Vagina (tissue), 2 donors: Measurements from ENCODE around the gene NALCN.

Experiments used
- POLR2A ChIP-seq, 2 donors: fragments of 450-650 bp; IDR thresholded peaks; one replicate each; pipeline ENCODE4 v1.6.1; 2017; ENCODE audit warnings: antibody characterized with exemption in 2 of 2, mild to moderate bottlenecking in 2 of 2, moderate library complexity in 2 of 2
- POLR2AphosphoS5 ChIP-seq, 2 donors: sonication (generic); formaldehyde crosslinking; IDR thresholded peaks; one replicate each; pipeline ENCODE4 v1.9.0; 2017; ENCODE audit warnings: antibody characterized with exemption in 2 of 2, mild to moderate bottlenecking in 2 of 2, low read depth in 1 of 2; ENCODE audit not compliant: insufficient read depth in 1 of 2
- TF ChIP-seq, protein P1 (sequence below), 3 experiments: fragments of 450-650 bp in 2 of 3; fragments of 200-600 bp in 1 of 3; sonication (generic) in 1 of 3; IDR thresholded peaks; one replicate each; pipeline ENCODE4 v1.5.1; 2017 to 2019; ENCODE audit warnings: antibody characterized with exemption in 3 of 3, mild to moderate bottlenecking in 2 of 3, moderate library complexity in 2 of 3

DNA sequence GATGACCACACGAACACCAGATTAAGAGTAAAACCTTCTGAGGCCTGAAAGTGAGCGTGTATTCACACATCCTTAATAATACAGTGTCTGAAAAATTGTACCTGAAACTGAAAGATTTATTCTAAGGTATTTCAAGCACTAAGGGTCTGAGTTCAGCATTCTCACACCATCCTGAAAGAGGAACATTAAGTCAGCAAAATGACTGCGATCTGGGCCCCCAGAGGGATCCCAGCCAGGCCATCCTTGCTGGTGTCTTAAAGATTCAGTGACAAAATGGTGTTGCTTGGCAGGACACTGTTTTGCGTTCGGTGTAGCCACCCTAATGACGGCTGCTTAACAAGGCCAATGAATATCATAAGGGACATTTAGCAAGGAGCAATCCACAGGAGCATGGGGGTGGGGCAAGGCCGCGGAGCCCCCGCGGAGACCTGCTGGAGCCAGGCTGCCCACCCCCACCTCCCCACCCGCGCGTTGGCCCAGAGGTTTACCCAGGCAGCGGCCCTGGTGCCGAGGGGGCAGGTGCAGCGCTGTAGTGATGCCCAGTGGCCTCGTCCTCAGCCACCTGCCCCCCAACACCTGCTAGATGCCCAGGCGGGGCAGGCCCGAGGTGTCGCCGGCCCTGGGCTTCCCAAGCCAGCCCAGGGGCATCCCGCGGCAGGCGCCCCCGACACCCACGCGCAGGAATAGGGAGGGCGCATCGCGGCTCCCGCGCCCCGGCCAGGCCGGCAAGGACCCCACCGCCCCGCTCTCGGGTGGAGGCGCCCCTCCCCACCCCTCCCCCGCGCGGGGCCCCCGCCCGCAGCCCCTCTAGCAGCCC is 742 bp downstream of the NALCN start:
- TF ChIP-seq, protein P1, sequence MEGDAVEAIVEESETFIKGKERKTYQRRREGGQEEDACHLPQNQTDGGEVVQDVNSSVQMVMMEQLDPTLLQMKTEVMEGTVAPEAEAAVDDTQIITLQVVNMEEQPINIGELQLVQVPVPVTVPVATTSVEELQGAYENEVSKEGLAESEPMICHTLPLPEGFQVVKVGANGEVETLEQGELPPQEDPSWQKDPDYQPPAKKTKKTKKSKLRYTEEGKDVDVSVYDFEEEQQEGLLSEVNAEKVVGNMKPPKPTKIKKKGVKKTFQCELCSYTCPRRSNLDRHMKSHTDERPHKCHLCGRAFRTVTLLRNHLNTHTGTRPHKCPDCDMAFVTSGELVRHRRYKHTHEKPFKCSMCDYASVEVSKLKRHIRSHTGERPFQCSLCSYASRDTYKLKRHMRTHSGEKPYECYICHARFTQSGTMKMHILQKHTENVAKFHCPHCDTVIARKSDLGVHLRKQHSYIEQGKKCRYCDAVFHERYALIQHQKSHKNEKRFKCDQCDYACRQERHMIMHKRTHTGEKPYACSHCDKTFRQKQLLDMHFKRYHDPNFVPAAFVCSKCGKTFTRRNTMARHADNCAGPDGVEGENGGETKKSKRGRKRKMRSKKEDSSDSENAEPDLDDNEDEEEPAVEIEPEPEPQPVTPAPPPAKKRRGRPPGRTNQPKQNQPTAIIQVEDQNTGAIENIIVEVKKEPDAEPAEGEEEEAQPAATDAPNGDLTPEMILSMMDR (IDR thresholded peaks at IDR 0.05): no peak
- TF ChIP-seq POLR2AphosphoS5 (IDR thresholded peaks at IDR 0.05; ENCODE audit: insufficient read depth in 1 of 2, low read depth in 1 of 2) (no peak), POLR2A (IDR thresholded peaks at IDR 0.05) (no peak)
